Muscle layer of colon (tissue), 2 donors: ENCODE results near the gene BTRC.

ENCODE experiments used
- H3K27ac ChIP-seq: one replicate; pipeline ENCODE4 v1.7.0; 2013; ENCODE audit warnings: low read depth, mild to moderate bottlenecking, low read length, moderate library complexity
- H3K27me3 ChIP-seq, 2 donors: one replicate each; pipeline ENCODE4 v1.7.0; 2013; ENCODE audit warnings: low read length in 2 of 2, mild to moderate bottlenecking in 2 of 2; ENCODE audit not compliant: insufficient read depth in 2 of 2, control insufficient read depth in 1 of 2
- H3K36me3 ChIP-seq: one replicate; pipeline ENCODE4 v1.7.0; 2013; ENCODE audit warnings: mild to moderate bottlenecking, low read length; ENCODE audit not compliant: insufficient read depth
- H3K4me1 ChIP-seq: one replicate; pipeline ENCODE4 v1.7.0; 2013; ENCODE audit warnings: mild to moderate bottlenecking, low read length; ENCODE audit not compliant: insufficient read depth
- H3K4me3 ChIP-seq, 2 donors: one replicate each; pipeline ENCODE4 v1.7.0; 2013; ENCODE audit warnings: low read length in 2 of 2, low read depth in 1 of 2, mild to moderate bottlenecking in 1 of 2, moderate library complexity in 1 of 2
- H3K9ac ChIP-seq: one replicate; pipeline ENCODE4 v1.7.0; 2013; ENCODE audit warnings: low read length
- H3K9me3 ChIP-seq: one replicate; pipeline ENCODE4 v1.7.0; 2013; ENCODE audit warnings: mild to moderate bottlenecking, low read length
- donor health status: abdominal sarcoma.
- donor health status: Adenocarcinoma of cecum.

The BTRC gene

DNA sequence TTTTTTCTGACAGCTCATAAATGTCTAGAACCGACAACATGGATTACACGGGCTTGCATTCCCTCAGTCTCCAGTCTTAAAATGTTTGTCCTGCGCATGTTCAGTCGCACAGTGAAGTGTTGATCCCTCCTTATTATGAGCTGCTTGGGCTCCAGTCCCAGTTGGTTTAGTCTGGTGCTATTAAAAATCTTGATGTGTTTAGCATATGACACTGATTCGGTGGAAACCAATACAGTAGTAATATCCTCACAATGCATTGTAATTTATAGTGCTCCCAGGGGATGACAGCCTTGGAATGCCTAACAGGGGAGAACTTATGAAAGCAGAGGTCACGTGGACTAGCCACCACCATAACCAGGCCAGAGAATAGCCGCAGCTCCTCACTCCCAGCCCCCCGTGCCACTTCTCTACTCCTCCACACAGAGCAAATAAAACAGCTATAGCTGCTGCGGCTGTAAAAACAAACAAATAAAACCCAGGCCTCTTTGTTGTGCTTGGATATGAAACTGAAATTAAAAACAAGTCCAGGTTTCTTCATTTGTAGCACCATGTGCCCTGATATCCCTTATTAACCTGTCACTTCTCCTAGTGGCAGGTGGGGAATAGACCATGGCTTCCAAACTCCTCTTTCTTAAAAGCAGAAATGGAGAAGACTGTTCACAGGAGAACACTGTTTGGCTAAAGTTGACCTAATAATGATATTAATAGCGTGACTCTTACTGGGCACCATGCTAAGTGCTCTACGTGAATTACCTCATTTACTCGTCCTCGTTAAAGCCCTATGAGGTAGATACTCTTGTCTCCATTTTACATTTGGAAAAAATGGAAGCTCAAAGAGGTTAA, 241.8 kb downstream of the BTRC start:
- no peak overlapping the region for H3K4me3 ChIP-seq
- H3K27me3 ChIP-seq: no peaks in the 10 kb centered on the region
- H3K9ac ChIP-seq: no peak overlapping the region
- no peaks in the 10 kb centered on the region for H3K4me1 ChIP-seq
- peaks cover 16% of the 10 kb centered on the region for H3K36me3 ChIP-seq
- no peak overlapping the region for H3K27ac ChIP-seq
- no peaks in the 10 kb centered on the region for H3K9me3 ChIP-seq

- Histone ChIP-seq H3K4me3 (no peak overlapping the region), H3K4me1 (no peaks in the 10 kb centered on the region), H3K27ac (no peak overlapping the region), H3K27me3 (no peaks in the 10 kb centered on the region), H3K9me3 (no peaks in the 10 kb centered on the region), H3K9ac (no peak overlapping the region), H3K36me3 (peaks cover 18% of the 10 kb centered on the region)
Measured at GRCh38 chr10:101597091-101597900, 243.3 kb downstream of the BTRC start.

DNA sequence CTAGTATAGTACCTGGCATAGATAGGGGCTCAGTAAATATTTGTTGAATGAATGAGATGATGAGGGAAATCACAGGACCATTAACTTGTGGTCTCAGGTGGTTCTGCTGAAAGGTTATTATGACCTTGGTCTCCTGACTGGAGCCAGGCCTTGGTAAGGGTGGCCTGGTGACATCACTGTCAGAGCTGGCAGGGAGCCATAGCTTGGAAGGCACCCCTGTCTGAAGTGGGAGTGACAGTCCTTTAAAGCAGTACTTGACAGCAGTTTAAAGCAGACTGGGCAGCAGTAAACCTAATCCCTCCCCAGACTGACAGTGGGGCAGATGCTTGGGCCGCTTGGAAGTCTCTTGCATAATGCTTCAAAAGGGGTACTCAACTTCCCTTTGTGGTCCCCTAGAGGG, 247.6 kb downstream of the BTRC start:
- Histone ChIP-seq H3K36me3 (peaks cover 26% of the 10 kb centered on the region), H3K9ac (no peak overlapping the region), H3K4me3 (no peak overlapping the region), H3K27ac (no peak overlapping the region), H3K4me1 (no peaks in the 10 kb centered on the region), H3K27me3 (no peaks in the 10 kb centered on the region), H3K9me3 (no peaks in the 10 kb centered on the region)

DNA sequence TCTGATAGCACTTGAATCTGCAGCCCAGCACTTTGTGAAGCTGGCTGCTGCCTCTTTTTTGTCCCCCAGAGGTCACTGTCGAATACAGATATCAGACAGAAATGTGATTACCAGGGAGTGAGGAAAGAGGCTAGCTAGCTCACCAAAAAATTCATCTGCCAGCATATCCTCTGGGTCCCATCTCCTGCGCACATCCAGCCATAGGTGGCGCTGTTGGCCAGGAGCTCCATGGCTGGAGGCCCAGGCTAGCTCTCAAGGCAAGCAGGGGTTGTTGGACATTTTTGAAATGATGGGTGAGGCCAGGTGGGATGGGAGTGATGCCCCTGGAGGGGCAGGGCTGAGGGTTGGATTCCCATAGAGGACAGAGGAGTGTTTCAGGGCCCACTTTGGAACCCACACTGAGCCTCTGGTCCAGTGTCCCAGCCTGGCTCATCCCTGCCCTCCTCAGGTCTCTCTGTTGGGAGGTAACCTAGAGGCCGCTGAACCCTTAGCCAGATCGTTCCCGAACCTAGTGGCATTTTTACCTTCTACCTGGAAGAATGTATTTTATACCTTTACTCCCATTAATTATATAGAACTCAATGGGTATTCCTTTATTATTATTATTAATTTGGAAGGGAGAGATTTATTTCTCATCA, 248.9 kb downstream of the BTRC start:
- Histone ChIP-seq H3K27ac (no peak overlapping the region), H3K9me3 (no peaks in the 10 kb centered on the region), H3K27me3 (no peaks in the 10 kb centered on the region), H3K36me3 (peaks cover 34% of the 10 kb centered on the region), H3K4me3 (no peak overlapping the region), H3K9ac (no peak overlapping the region), H3K4me1 (no peaks in the 10 kb centered on the region)
